Brain pericyte (primary cell): ENCODE results near the gene DCAF15.
A peak's percentile ranks its signal among the peaks of the same experiment; 100 is the strongest.

ENCODE experiments used
- DNase-seq: peaks from one replicate; pipeline ENCODE4 v3.0.0-alpha.2; 2012; ENCODE audit warnings: low read depth, low spot score

The DCAF15 gene

GRCh38 chr19:13995017-13995728 lies 42.9 kb downstream of the DCAF15 start:
- no peak for DNase-seq

GRCh38 chr19:13995878-13996765 lies 43.8 kb downstream of the DCAF15 start:
- no peak for DNase-seq

GRCh38 chr19:13996928-13997630 lies 44.8 kb downstream of the DCAF15 start:
- DNase-seq: no peak

- no peak for DNase-seq
Measured at GRCh38 chr19:13997631-13997962, 45.3 kb downstream of the DCAF15 start.

- DNase-seq: no peak
Measured at GRCh38 chr19:13998426-13998825, 46.1 kb downstream of the DCAF15 start.

- no peak for DNase-seq
Measured at GRCh38 chr19:13999085-13999484, 46.8 kb downstream of the DCAF15 start.

- DNase-seq: no peak
Measured at GRCh38 chr19:14000691-14001375, 48.5 kb downstream of the DCAF15 start.

GRCh38 chr19:14002571-14003250 lies 50.4 kb downstream of the DCAF15 start:
- no peak for DNase-seq

GRCh38 chr19:14003251-14004055 lies 51.1 kb downstream of the DCAF15 start:
- DNase-seq: no peak

GRCh38 chr19:14004619-14005348 lies 52.5 kb downstream of the DCAF15 start:
- no peak for DNase-seq

GRCh38 chr19:14005349-14006084 lies 53.2 kb downstream of the DCAF15 start:
- DNase-seq: no peak

- peak; percentile 100 for DNase-seq
Measured at GRCh38 chr19:14006085-14006765, 53.9 kb downstream of the DCAF15 start, which contains the start of gene RFX1. RFX1 (minus strand) TSS chr19:14006320; CDS start chr19:13993843, 12,477 bp downstream.

- DNase-seq: no peak
Measured at GRCh38 chr19:14006766-14007562, 54.7 kb downstream of the DCAF15 start.
